Coronary artery (tissue), 2 donors: Measurements from ENCODE around the gene KIF23.

ENCODE experiments used
- DNase-seq: peaks from one replicate; pipeline ENCODE4 v3.0.0-alpha.2; 2017; ENCODE audit warnings: low spot score
- H3K27ac ChIP-seq, 2 donors: fragments of 200-600 bp; sonication (generic); one replicate each; pipeline ENCODE4 v1.5.1; 2016 to 2019
- H3K4me3 ChIP-seq: fragments of 200-600 bp; sonication (generic); 2 replicates; pipeline ENCODE4 v1.5.1; 2016; ENCODE audit warnings: mild to moderate bottlenecking, moderate library complexity
- CTCF ChIP-seq: fragments of 200-600 bp; sonication (generic); IDR thresholded peaks from one replicate; pipeline ENCODE4 v1.5.1; 2019; ENCODE audit warnings: antibody characterized with exemption

Gene KIF23

GRCh38 chr15:69479081-69479480 lies 64.9 kb downstream of the KIF23 start:
- no peak for DNase-seq
- no peak for TF ChIP-seq CTCF
- no peak overlapping the region for H3K4me3 ChIP-seq
- no peak overlapping the region for H3K27ac ChIP-seq

GRCh38 chr15:69479971-69480370 lies 65.8 kb downstream of the KIF23 start:
- H3K4me3 ChIP-seq: no peak overlapping the region
- H3K27ac ChIP-seq: no peak overlapping the region
- DNase-seq: no peak
- no peak for TF ChIP-seq CTCF

GRCh38 chr15:69480932-69481331 lies 66.8 kb downstream of the KIF23 start:
- TF ChIP-seq CTCF: no peak
- DNase-seq: no peak
- Histone ChIP-seq H3K27ac (no peak overlapping the region), H3K4me3 (no peak overlapping the region)

- DNase-seq: no peak
- TF ChIP-seq CTCF: no peak
- Histone ChIP-seq H3K4me3 (no peak overlapping the region), H3K27ac (no peak overlapping the region)
These were observed 68.6 kb downstream of the KIF23 start for GRCh38 chr15:69482686-69483256.

- peak; percentile 40 for DNase-seq
- Histone ChIP-seq H3K27ac (no peak overlapping the region), H3K4me3 (no peak overlapping the region)
- no peak for TF ChIP-seq CTCF
These were observed 70.7 kb downstream of the KIF23 start for GRCh38 chr15:69484837-69485236.

- no peak for TF ChIP-seq CTCF
- no peak overlapping the region for H3K27ac ChIP-seq
- H3K4me3 ChIP-seq: no peak overlapping the region
- DNase-seq: peak; percentile 14
These were observed 72.4 kb downstream of the KIF23 start for GRCh38 chr15:69486481-69487110.

GRCh38 chr15:69489073-69489571 lies 75.0 kb downstream of the KIF23 start:
- TF ChIP-seq CTCF: no peak
- Histone ChIP-seq H3K27ac (peak overlapping the region in 1 of 2 donors; percentile 45), H3K4me3 (no peak overlapping the region)
- DNase-seq: peak; percentile 60
